AG08396 (cell line): ENCODE measurements around the gene PLLP.
A peak's percentile ranks its signal among the peaks of the same experiment; 100 is the strongest.

Experiments
- DNase-seq: peaks from one replicate; pipeline ENCODE4 v3.0.0; 2012; ENCODE audit warnings: low spot score, mixed read lengths

The PLLP gene

DNA sequence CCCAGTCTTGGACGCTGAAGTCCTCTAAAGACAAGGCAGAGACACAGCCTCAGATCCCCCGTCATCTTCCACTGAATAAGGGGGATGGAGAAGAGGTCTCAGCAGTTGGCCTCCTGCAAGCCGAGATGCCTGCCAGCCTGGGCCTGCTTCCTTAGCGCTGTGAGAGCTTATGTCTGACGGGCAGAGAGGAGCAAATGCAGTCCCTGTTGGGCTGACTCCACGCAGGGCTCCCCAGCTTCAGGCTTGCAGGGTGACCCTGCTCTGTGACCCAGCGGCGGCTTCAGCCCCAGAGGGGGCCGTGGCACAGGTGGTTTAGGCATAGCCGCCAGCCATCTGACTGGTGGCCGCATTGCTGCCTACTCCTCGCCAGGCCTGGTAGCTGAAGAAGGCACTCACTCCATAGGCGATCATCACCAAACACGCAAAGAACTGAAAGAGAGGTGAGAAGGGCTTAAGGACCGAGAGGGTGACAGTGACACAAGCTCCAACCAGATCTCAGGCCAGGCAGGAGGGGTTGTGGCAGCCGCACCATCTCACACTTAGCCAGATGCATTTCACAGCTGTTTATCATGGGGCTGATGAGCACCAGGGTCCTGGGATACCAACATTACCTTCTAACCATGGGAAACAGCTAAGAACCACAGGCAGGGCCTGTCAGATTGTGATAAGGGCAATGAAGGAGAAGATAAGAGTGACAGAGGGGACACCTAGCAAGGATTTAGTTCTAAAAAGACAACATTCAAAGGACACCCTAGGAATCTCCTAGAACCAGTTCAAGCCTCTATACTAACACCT lies 27.7 kb downstream of the PLLP start:
- no peak for DNase-seq

DNA sequence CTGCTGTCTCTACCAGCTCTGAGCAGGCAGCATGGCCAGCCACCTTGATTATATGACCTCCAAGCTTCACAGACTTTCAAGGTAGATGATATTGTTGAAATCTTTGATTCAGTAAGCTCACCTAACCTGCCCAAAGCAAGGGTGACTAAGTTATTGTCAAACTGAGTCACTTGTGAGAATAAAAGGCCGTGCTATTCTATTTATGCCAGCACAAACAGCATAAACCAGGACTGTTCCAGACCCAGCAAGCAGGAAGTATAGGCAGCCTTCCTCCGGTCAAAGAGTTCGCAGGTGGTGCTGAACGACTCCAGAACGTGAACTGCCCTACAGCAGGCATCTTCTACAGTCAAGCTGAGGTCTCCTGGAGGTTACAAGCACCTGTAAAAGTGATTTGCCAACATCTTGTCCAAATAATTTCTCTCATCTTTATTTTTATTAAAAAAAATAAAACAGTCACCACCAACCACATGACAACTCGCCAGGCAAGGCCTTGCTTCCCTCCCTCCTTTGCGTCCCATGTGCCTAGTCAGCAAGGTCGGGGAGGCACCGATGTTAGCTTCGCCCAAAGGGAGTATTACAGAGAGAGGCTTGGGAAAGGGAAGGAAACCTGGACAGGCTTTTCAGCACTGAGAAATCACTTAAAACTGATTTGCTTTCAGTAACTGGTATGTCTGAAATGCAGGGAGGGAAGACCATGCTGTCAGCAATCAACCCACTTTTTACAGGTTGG lies 28.6 kb downstream of the PLLP start:
- DNase-seq, result no peak

DNA sequence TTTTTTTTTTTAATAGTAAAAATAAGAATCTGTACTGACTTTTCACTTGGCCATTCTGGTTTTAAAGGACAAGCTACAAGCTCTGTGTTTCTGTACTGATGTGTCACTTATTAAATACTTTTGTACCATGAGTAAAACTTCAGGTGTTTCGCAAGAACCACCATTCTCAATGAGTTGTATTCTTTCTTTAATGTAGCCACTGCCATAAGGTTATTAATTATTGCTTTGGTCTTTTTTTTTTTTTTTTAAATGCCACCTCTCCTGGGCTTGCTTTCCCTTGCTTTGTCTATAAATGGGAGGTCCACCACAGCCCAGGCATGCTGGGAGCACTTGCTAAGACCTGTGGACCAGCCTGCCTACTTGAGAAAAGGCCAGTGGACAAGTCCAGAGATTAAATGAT lies 31.0 kb downstream of the PLLP start:
- DNase-seq, result no peak

DNA sequence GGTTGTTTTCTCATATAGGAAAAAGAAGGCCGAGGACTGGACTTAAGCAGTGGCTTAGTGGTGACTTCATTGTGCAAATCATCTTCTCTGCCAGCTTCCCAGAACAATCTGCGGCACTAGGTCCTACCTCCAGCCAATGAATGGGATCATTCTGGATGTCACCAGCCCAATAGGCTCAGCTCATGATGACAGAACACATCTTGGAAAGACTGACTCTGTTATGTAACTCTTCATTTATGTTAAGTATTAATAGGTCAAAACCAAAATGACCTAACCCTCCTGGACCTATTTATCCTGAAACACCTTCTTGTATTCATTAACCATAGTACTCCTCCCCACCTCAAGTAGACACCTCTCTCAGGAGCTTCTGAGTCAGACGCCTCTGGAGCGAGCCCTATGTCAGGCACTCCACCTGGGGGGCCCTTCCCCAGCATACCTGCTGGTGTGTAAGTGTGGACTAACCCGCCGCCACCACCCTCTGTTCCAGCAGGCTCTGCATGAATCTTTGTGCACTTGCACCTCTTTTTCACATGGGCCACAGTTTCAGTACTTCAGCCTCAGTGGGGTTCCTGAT lies 32.2 kb downstream of the PLLP start:
- DNase-seq, result no peak

DNA sequence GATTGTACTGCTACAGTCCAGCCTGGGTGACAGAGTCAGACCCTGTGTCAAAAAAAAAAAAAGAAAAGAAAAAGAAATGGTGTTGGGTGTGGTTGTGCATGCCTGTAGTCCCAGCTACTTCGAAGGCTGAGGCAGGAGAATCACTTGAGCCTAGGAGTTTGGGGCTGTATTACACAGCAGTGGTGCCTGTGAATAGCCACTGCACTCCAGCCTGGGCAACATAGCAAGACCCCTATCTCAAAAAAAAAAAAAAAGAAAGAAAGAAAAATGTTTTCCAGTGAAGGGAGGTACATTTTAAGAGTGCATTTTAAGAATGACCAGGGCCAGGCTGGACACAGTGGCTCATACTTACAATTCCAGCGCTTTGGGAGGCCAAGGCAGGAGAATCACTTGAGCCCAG lies 33.1 kb downstream of the PLLP start:
- no peak for DNase-seq

DNA sequence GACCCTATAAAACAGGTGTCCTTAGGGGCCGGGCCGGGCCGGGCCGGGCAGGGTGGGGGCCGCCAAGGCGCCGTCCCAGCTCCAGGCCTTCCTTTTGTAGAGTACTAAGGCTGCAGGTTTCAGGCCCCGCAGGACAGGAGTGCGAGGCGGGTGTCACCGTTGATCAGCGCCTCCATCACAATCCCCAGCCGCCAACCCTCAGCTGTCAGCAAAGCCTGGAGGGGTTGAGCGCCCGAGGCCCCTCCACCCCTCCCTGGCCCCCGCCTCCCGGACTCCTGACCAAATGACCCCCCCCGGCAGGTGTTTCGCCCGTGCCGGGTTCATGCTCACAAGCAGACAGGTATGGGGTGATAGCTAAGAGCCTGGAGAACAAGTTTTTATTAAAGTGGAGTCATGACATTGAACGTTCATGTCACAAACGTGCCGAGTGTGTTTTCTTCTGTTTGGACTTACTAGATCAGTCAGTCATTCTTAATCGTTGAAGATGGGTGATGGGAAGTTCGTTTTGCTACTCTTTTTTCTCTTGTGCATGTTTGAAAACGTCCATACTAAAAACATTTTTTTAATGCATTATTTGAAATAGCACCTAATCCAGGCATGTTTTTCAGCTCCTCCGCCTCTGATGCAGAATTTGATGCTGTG lies 38.9 kb downstream of the PLLP start:
- DNase-seq, result peak; percentile 38

DNA sequence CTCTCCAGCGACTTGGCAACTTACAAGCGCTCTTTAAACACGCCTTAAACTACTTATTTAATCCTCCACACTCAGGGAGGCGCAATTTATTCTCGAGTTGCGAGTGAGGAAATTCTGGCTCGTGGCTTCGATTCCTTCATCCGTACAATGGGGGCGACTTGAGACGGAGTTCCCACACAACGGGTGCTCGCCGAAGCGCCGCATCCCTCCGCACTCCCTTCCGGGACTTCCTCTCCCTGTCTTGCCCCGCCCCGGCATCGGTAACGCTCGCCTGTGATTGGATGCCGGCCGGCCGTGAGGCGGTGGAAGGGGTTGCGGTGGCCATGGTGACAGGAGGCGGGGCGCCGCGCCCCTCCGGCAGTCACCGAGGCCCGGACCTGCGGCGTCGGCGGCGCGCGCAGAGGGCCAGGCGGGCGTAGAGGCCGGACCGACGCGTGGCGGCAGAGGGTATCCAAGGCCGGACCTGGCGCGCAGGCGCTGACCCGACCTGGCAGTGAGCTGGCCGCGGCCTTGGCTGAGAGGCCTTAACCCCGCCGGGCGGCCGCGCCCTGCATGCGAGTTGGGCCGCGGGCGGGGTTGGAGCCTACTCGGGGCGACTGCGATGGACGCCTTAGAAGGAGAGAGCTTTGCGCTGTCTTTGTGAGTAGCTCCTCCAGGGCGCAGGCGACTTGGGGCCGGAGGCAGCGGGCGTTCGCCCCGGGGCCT lies 39.6 kb downstream of the PLLP start, which contains the start of gene ARL2BP:
TSS of gene ARL2BP (plus strand) at position 493 of the 705 bp plus-strand sequence. CDS start at position 602, 109 bp downstream.
- peak; percentile 100 for DNase-seq

DNA sequence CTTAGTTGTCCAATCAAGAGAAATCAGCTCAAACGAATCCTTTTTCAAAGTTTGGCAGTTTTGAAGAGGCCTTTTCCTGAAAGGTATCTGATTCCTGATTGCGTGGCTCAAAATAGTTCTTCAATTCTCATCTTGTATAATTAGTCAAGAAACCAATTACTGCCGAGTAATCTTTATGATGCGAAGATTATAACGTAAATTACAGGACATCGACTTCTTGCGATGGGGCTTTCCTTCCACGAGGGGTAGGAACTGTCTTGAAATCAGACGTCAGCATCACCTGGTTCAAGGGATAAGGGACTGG lies 40.1 kb downstream of the PLLP start:
- DNase-seq, result no peak

DNA sequence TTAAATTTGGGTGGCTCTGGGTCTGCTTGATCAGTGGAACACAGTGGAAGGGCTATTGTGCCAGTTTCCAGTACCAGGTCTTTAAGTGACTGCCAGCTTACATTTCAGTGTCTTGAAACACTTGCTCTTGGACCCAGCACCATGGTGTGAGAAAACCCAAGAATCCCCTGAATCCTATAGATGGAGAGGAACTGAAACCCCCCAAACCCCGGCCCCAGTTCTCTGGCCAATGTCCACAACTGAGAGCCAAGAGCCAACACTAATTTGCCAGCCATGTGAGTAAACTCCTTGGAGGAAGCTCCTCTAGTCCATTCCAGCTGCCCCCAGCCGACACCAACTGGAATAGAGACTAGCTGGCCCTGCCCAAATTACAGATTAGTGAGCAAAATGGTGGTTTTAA lies 41.8 kb downstream of the PLLP start:
- no peak for DNase-seq

DNA sequence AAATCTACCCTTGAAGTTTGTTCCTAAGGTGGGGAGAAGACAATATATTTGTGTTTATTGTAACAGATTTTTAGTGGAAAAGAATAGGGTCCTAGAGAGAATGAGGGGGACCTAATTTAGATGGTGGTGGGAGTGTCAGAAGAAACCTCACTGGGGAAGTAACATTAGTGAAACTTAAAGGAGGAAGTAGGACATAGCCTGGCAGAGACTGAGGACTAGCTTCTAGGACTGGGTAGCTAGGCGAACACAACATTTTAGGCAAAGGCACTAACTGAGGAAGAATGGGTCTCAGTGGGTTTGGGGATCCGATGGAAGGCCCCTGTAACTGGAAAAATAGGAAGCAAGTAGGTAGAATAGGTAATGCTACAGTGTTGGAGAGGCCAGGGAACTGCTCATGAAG lies 43.6 kb downstream of the PLLP start:
- DNase-seq, result no peak

DNA sequence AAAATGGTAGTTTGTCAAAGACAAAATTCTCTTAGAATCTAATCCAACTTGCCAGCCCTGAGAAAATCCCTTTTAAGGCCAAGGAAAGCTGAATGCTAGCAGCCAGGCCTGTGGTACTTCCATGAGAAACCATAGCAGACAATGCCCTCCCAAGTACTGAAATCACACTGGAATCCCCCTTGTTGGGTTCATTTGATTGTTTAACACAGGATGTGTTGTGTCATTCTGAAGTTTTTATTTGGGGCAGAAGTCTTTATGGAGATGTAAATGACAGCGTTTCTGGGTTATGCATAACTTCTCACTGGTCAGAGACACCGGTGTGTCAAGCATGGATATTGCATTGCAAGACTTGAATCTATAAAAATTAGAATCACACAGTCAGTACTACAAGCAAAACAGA lies 45.4 kb downstream of the PLLP start:
- DNase-seq, result no peak

DNA sequence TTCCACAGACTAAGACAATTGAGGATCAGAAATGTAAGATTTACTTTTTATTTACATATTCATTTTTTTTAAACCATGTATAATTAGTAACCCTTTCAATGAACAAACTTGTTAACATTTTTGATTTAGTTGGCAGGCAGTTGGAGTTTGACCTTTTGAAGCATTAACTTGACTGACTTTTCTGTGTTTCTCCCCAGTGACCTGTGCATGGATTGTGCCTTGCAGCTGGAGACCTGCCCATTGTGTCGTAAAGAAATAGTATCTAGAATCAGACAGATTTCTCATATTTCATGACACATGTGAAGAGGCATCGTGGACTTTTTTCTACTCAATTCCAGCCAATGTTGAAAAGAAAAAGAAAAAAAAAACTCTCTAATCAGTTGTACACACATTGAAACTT lies 45.8 kb downstream of the PLLP start:
- no peak for DNase-seq

DNA sequence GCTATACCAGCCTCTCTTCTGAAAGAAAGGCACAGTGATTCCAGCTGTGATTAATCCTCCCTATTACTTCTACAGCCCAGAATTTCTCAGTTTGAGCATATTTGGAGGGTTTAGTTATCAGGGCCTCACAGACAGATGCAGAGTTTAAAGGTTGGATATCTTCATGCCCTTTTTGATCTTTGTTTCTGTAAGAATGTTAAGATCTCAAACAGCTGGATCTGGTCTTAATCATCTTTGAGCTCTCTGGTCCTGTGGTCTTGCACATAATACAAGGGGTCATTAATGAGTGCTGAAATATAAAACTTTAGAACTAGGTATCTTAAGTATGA lies 48.5 kb downstream of the PLLP start:
- DNase-seq, result no peak

DNA sequence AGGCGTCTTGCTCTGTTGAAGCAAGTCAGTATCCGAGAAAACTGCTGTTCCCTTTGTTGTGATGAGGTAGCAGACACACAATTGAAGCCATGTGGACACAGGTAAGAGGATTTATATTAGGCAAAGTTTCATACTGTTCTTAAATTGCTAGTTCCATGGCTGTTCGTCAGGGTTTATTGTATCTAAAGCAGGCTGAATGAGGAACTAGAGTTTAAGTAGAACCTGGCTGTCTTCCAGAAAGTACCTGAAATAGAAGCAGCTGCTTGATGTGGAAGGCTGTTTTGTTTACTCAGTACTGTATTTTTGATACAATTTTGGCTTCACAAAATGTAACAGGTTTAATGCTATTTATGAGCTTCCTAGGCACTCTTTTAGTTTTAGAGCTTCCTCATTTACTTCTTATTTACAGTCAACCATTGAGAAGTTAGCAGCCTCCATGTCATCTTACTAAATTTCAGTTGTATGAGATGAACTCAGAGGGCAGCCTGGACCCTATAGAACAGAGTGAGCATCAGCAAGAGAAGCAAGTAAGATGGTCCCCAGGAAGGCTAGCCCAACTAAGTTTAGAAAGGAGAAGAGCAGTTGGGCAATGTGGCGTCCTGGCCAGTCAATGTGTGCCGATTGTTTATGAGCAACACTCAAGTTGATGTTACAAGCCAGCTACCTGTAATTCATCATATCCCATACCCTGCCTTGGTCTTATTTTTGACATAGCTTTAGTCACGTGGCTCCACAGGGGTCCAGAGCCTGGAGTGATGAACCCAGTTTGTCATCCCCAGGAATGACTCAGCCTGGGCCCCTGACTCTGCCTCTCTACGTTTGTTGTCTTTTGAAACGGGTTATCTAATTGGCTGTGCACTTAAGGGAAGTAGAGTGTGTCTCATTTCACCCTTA lies 49.1 kb downstream of the PLLP start:
- no peak for DNase-seq

DNA sequence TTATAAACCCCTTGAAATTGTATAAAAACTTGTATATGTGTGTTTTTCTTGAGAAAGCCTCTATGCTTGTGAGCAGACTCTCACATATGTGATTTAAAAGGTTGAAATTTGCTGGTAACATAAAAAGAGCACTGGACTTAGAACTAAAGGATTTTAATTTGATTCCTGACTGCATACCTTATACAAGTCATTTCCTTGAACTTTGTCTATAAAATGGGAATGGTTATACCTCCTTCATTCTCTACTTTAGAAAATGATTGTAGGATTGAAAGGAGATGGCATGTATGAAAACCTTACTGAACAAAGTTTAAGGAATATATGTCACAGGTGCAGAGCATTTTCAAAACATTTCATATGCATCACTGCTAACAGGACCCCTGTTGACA lies 49.8 kb downstream of the PLLP start:
- no peak for DNase-seq

DNA sequence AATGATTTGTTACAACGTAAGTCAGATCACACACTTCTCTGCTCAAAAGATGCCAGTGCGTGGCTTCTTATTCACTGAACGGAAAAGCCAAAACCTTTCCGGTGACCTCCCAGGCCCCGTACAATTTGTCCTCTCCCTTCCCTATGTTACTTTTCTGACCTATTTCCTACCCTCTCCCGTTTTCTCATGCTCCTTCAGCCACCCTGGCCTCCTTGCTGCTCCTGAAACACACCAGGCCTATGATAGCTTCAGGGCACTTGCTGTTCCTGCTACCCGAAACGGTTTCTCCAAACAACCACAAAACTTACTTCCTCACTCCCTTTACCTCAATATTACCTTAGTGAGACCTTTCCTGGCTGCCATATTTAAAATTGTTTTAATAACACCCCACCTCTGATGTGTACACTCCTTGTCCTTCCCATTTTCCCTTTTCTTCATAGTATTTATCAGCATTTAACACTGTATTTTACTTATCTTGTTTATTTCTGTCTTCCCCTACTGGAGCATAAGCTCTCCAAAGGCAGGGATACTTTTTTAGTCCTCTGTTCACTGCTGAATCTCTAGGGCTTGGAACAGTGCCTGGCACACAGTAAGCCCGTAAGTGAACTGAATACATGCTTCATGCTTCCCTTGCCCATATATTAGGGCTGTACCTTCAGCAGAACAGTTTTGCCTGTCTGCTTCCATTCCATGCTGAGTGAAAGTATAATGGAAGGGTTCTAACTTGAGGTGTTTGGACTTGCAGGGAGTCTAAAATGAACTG lies 50.3 kb downstream of the PLLP start:
- no peak for DNase-seq

DNA sequence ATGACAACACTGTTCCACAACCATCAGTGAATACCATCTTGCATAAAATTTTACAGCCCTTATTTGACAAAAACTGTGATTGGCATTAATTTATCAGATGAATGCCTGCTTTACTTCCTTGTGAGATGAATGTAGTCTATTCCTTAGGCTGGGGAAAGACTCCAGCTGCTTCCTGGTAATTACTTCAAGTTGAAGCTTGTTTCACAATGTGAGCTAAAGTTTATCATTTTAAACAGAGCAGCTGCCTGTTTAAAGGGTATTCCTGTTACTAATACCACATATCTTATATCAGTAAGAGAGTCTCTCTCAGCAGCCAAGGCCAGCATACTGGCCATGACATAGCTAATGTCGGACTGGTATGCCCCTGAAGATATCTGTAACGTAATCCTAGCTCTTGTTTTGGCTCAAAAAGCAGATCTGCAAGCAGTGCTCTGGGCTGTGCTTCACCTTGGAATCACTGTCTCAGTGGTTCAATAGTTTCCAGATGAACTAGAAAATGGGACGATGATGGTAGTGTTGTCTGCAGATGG lies 52.6 kb downstream of the PLLP start:
- DNase-seq, result no peak

DNA sequence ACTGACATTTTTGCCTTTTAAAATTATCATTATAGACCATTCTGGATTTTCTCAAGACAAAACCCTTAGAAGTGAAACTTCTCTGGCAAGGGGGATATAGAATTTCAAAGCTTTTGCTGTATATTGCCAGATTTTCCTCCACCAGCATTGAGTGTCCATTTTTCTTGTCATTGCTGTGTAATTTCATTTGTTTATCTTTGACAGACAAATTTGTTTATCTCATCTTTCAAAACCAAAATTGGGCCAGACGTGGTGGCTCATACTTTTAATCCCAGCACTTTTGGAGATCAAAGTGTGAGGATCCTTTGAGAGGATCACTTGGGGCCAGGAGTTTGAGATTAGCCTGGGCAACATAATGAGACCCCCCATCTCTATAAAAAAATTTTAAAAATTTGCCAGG lies 55.4 kb downstream of the PLLP start:
- no peak for DNase-seq

DNA sequence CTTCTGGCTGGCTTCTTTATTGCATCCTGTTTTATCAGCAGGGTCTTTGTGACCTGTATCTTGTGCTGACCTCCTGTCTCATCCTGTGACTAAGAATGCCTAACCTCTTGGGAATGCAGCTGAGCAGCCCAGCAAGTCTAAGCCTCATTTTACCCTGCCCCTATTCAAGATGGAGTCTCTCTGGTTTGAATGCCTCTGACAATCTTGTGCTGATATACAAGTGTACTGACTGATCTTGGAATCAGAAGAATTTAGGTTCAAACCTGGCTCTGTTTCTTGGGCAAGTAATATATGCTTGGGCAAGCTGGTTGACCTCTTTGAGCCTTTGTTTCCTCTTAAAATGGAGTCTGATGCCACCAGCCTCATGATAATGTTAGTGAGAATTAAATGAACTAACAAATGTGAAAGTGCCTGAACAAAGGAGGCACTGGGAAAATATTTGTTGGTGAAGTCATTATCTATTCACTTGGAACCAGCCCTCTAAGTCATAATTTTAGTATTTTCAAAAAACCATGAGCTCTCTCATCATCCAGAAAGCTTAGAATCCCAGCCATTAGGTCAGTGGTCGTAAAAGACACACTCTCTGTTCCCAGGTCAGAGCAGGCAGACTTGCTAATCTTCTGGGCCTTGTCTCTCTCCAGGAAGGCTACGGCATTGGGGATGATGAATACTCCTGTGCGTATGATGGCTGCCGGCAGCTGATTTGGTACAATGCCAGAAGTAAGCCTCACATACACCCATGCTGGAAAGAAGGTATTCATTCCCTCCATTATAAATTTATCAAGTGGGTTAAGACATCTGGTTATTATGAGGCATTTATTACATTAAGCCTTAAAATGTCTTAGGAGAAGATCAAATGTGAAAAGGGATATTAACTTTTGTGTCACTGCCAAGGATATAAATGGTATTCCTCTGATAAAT lies 57.5 kb downstream of the PLLP start:
- DNase-seq, result no peak
